ENCODE results near the gene SERPING1.

DNA sequence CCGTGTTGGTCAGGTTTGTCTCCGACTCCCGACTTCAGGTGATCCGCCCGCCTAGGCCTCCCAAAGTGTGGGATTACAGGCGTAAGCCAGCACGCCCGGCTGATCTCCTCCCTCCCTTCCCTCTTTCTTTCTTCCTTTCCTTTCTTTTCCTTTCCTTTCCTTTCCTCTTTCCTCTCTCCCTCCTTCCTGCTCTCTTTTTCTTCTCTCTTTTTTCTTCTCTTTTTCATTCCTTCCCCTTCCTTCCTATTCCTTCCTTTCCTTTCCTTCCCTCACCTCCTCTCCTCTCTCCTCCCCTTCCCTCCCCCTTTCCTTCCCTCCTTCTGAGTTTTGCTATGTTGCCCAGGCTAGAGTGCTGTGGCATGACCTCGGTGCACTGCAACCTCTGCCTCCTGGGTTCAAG is 66.5 kb downstream of the SERPING1 start:
- TF ChIP-seq, protein P1, sequence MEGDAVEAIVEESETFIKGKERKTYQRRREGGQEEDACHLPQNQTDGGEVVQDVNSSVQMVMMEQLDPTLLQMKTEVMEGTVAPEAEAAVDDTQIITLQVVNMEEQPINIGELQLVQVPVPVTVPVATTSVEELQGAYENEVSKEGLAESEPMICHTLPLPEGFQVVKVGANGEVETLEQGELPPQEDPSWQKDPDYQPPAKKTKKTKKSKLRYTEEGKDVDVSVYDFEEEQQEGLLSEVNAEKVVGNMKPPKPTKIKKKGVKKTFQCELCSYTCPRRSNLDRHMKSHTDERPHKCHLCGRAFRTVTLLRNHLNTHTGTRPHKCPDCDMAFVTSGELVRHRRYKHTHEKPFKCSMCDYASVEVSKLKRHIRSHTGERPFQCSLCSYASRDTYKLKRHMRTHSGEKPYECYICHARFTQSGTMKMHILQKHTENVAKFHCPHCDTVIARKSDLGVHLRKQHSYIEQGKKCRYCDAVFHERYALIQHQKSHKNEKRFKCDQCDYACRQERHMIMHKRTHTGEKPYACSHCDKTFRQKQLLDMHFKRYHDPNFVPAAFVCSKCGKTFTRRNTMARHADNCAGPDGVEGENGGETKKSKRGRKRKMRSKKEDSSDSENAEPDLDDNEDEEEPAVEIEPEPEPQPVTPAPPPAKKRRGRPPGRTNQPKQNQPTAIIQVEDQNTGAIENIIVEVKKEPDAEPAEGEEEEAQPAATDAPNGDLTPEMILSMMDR (IDR thresholded peaks at IDR 0.05), result no peak
- no peak for TF ChIP-seq POLR2A (IDR thresholded peaks at IDR 0.05)

Data from breast epithelium (tissue), 3 donors.